GM12873 (cell line): Measurements from ENCODE around the gene ZNF140.

ENCODE experiments used
- TF ChIP-seq, protein P1 (sequence below): IDR thresholded peaks from 2 replicates; pipeline ENCODE4 v1.5.1; 2012; ENCODE audit warnings: low read depth, mild to moderate bottlenecking, moderate library complexity, low read length, control low read depth; ENCODE audit not compliant: insufficient read depth; ENCODE audit errors: missing control alignments

ZNF140 gene

DNA sequence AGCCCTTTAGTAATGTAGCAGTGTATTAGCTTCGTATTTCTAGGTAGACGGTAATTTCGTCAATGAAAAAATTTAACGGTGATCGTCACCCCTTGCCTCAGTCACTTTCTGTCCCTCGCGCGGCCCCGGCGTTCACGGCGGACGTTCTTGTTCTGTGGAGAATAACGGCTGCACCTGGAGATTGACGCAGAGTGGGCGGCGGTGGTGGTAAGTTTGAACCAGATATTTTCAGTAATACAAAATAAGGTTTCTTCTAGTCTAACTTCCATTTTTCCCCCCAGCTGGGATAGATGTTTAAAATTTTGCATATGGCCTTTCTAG is 50.0 kb downstream of the ZNF140 start:
- TF ChIP-seq, protein P1, sequence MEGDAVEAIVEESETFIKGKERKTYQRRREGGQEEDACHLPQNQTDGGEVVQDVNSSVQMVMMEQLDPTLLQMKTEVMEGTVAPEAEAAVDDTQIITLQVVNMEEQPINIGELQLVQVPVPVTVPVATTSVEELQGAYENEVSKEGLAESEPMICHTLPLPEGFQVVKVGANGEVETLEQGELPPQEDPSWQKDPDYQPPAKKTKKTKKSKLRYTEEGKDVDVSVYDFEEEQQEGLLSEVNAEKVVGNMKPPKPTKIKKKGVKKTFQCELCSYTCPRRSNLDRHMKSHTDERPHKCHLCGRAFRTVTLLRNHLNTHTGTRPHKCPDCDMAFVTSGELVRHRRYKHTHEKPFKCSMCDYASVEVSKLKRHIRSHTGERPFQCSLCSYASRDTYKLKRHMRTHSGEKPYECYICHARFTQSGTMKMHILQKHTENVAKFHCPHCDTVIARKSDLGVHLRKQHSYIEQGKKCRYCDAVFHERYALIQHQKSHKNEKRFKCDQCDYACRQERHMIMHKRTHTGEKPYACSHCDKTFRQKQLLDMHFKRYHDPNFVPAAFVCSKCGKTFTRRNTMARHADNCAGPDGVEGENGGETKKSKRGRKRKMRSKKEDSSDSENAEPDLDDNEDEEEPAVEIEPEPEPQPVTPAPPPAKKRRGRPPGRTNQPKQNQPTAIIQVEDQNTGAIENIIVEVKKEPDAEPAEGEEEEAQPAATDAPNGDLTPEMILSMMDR = no peak

DNA sequence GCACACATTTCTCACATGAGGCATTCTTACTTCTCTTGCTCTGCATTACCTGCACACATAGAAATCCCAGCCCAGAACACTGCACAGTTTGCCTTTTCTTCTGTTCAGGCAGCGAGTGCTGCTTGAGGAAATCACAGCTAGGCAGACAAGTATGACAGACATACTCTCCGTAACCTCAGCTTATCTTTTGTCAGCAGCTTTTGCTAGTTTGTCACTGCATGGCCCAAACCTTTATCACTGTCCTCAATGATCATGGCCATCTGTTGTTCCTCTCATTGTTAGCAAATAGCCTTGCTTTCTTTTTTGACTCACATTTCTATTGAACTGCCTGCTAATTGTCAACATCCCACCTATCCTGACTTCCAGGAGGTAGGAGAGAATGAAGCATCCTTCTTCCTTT is 55.0 kb downstream of the ZNF140 start:
- TF ChIP-seq, protein P1 = no peak

DNA sequence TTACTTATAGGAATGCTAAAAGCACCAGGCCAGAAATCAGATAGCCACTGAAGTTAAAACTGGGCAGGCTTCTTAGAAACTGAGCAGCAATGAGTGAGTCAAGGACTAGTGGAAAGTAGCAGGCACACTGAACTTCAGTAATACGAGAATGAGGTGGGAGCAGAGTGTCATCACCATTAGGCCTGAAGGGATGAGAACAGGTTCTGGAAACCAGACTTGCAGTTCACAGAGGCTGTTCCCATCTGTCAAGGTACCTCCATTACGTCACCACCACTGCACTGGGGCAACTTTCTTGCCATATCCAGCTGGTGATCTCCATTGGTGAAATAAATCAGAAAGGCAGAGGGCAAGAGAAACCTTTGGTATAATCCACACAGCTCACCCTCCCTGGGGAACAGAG is 65.3 kb downstream of the ZNF140 start:
- TF ChIP-seq, protein P1 = no peak

DNA sequence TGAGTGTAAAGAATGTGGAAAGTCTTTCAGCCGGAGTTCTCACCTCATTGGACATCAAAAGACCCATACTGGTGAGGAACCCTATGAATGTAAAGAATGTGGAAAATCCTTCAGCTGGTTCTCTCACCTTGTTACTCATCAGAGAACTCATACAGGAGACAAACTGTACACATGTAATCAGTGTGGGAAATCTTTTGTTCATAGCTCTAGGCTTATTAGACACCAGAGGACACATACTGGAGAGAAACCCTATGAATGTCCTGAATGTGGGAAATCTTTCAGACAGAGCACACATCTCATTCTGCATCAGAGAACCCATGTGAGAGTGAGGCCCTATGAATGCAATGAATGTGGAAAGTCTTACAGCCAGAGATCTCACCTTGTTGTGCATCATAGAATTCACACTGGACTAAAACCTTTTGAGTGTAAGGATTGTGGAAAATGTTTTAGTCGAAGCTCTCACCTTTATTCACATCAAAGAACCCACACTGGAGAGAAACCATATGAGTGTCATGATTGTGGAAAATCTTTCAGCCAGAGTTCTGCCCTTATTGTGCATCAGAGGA is 75.5 kb downstream of the ZNF140 start:
- TF ChIP-seq, protein P1 = no peak
